Uterus (tissue), 2 donors: ENCODE results near the gene SOX1.

ENCODE experiments used
- CTCF ChIP-seq, 4 experiments: fragments of 200-600 bp in 2 of 4; fragments of 450-650 bp in 2 of 4; sonication (generic) in 2 of 4; IDR thresholded peaks; one replicate each; pipeline ENCODE4 v1.5.1; 2016 to 2019; ENCODE audit warnings: antibody characterized with exemption in 4 of 4, mild to moderate bottlenecking in 2 of 4, moderate library complexity in 1 of 4
- POLR2A ChIP-seq, 2 donors: fragments of 450-650 bp; IDR thresholded peaks; one replicate each; pipeline ENCODE4 v1.6.1; 2016; ENCODE audit warnings: antibody characterized with exemption in 2 of 2, mild to moderate bottlenecking in 1 of 2, moderate library complexity in 1 of 2

GRCh38 chr13:112079696-112080095, 12.7 kb downstream of the SOX1 start:
- TF ChIP-seq CTCF (IDR thresholded peaks at IDR 0.05) (no peak), POLR2A (IDR thresholded peaks at IDR 0.05) (no peak)
